Articular chondrocyte of knee joint (primary cell): ENCODE results near the gene SEMA3D. TPM values are rescaled to one million over a fixed set of nuclear protein-coding genes. Genes with fewer than 3 reads are reported as not detected.

Experiments
- total RNA-seq: library from RNA; depleted of rRNA; stranded (reverse); fragments of >200 nt; gene quantifications from 2 replicates; pipeline ENCODE4 v1.2.3, GENCODE V29; 2012

SEMA3D gene
- 6.1 and 10.3 TPM in 2 replicates for total RNA-seq

DNA sequence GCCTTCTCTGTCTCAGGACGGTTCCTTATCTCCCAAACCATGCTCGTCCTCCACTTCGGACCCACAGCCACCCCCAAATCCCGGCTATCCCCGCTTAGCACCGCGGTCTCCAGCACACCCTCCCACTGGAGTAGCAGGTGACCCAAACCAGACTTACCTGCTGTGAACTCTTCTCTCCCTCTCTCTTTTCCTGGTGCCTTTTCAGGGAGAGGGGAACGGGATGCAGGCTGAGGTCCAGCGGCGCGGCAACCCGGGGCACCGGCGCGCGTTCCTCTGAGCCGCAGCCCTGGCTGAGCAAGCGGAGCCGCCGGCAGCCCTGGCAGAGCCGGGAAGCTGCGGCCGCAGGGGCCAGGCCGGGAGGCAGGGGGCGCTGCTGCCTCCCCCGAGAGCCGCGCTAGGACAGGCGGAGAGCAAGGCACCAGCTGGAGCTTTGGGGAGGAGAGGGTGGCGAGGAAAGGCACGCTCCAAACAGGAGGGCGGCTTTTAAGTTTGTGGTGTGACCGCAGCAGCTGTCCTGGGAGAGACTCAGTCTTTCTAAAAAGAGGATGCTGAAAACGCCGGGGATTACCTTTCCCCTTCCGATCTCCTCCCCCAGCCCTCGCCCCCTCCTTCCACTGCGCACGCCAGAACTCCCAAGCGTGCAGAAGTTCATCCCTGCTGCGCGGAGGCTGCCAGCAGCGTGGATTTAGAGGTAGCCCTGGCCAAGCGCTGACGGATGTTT lies at the start of gene SEMA3D:
TSS of gene SEMA3D (minus strand) at position 536 of the 721 bp plus-strand sequence. CDS start 65,165 bp downstream, outside the sequence.

